Limb (tissue), 2 donors: ENCODE results near the gene TGFA.

Experiments used
- DNase-seq, 2 donors: peaks; one replicate each; pipeline ENCODE4 v3.0.0-alpha.2; 2016; ENCODE audit errors: extremely low spot score in 2 of 2

The TGFA gene

GRCh38 chr2:70463997-70464396 lies 89.6 kb downstream of the TGFA start:
- no peak for DNase-seq

GRCh38 chr2:70463581-70463980 lies 90.0 kb downstream of the TGFA start:
- DNase-seq: no peak

- DNase-seq: no peak
These were observed 91.4 kb downstream of the TGFA start for GRCh38 chr2:70461981-70462876.

GRCh38 chr2:70461414-70461813 lies 92.2 kb downstream of the TGFA start:
- DNase-seq: no peak

GRCh38 chr2:70460333-70460732 lies 93.3 kb downstream of the TGFA start:
- DNase-seq: no peak

- no peak for DNase-seq
These were observed 95.0 kb downstream of the TGFA start for GRCh38 chr2:70458661-70459060.

- DNase-seq: peak in 1 of 2 donors; percentile 7
These were observed 96.8 kb downstream of the TGFA start for GRCh38 chr2:70456585-70457495.

GRCh38 chr2:70454936-70455544 lies 98.6 kb downstream of the TGFA start:
- no peak for DNase-seq

GRCh38 chr2:70450641-70451250 lies 102.9 kb downstream of the TGFA start:
- DNase-seq: no peak

- DNase-seq: no peak
These were observed 105.6 kb downstream of the TGFA start for GRCh38 chr2:70448041-70448440.

- DNase-seq: no peak
These were observed 109.9 kb downstream of the TGFA start for GRCh38 chr2:70443726-70444125.

- no peak for DNase-seq
These were observed 110.6 kb downstream of the TGFA start for GRCh38 chr2:70443078-70443465.

GRCh38 chr2:70442301-70443077 lies 111.1 kb downstream of the TGFA start:
- no peak for DNase-seq

GRCh38 chr2:70440621-70441020 lies 113.0 kb downstream of the TGFA start:
- no peak for DNase-seq

GRCh38 chr2:70435138-70435537 lies 118.5 kb downstream of the TGFA start:
- DNase-seq: no peak

- no peak for DNase-seq
These were observed 120.3 kb downstream of the TGFA start for GRCh38 chr2:70433315-70433714.

- DNase-seq: no peak
These were observed 121.8 kb downstream of the TGFA start for GRCh38 chr2:70431716-70432347.

GRCh38 chr2:70426341-70426740 lies 127.3 kb downstream of the TGFA start:
- no peak for DNase-seq

GRCh38 chr2:70425682-70426301 lies 127.8 kb downstream of the TGFA start:
- DNase-seq: no peak

- DNase-seq: no peak
These were observed 132.9 kb downstream of the TGFA start for GRCh38 chr2:70420740-70421139.
